Medulla oblongata (tissue), 1 donor: ENCODE measurements around the gene RPL28.

Source experiments
- DNase-seq: peaks from one replicate; pipeline ENCODE4 v3.0.0-alpha.2; 2015; ENCODE audit errors: extremely low spot score

Gene RPL28

GRCh38 chr19:55373306-55373992, 12.3 kb upstream of the RPL28 start:
- DNase-seq: no peak

- no peak for DNase-seq
Observed at GRCh38 chr19:55373993-55374757, 11.6 kb upstream of the RPL28 start.

- no peak for DNase-seq
Observed at GRCh38 chr19:55376241-55376933, 9.3 kb upstream of the RPL28 start, which contains the start of gene TMEM190. TSS of gene TMEM190 (plus strand) at chr19:55376826. CDS start at chr19:55376854, 28 bp downstream.

GRCh38 chr19:55377356-55378131, 8.2 kb upstream of the RPL28 start:
- no peak for DNase-seq

GRCh38 chr19:55379174-55379573, 6.6 kb upstream of the RPL28 start:
- DNase-seq: no peak

GRCh38 chr19:55382013-55382412, 3.7 kb upstream of the RPL28 start:
- DNase-seq: no peak

GRCh38 chr19:55382522-55383054, 3.1 kb upstream of the RPL28 start:
- no peak for DNase-seq

- peak; percentile 39 for DNase-seq
Observed at GRCh38 chr19:55383279-55384130, 2.2 kb upstream of the RPL28 start.

- peak; percentile 19 for DNase-seq
Observed at GRCh38 chr19:55384131-55384919, 1.4 kb upstream of the RPL28 start, which contains the start of gene TMEM238. TSS of gene TMEM238 (minus strand) at chr19:55384292. CDS start at chr19:55384259, 33 bp downstream.

GRCh38 chr19:55384920-55385723, 610 bp upstream of the RPL28 start:
- peak; percentile 98 for DNase-seq

- no peak for DNase-seq
Observed at GRCh38 chr19:55386493-55386971, 800 bp downstream of the RPL28 start.

GRCh38 chr19:55387736-55388497, 2.2 kb downstream of the RPL28 start:
- no peak for DNase-seq

- DNase-seq: no peak
Observed at GRCh38 chr19:55389386-55390317, 3.9 kb downstream of the RPL28 start.

- no peak for DNase-seq
Observed at GRCh38 chr19:55390461-55390880, 4.7 kb downstream of the RPL28 start.

GRCh38 chr19:55391191-55391670, 5.5 kb downstream of the RPL28 start:
- DNase-seq: no peak
